Esophagus mucosa (tissue), 1 donor: ENCODE data around the gene ZNF839. TPM values are rescaled to one million over a fixed set of nuclear protein-coding genes. Genes with fewer than 3 reads are reported as not detected.
"Not testable (repeated sequence)": the region's sequence is repeated elsewhere in the genome, so short reads cannot be mapped to it uniquely, and the experiment has no call there.

Experiments
- ATAC-seq: fragments of 200-7000 bp; cut with Tn5 transposase; one replicate; pipeline ENCODE4 v1.9.1; 2020
- total RNA-seq: library from RNA; stranded (reverse); gene quantifications from one replicate; pipeline ENCODE4 v1.2.4, GENCODE V29; 2023
- donor health status: DM: yes; HTN: yes; CAD: no.

Gene ZNF839
- total RNA-seq, 1 donor from 2014 or later: 6.1 TPM

GRCh38 chr14:102314242-102315011, 5.1 kb upstream of the ZNF839 start:
- ATAC-seq: peak; percentile 78

GRCh38 chr14:102315121-102315520, 4.4 kb upstream of the ZNF839 start:
- ATAC-seq: no peak

GRCh38 chr14:102316338-102316742, 3.2 kb upstream of the ZNF839 start:
- ATAC-seq: no peak

DNA sequence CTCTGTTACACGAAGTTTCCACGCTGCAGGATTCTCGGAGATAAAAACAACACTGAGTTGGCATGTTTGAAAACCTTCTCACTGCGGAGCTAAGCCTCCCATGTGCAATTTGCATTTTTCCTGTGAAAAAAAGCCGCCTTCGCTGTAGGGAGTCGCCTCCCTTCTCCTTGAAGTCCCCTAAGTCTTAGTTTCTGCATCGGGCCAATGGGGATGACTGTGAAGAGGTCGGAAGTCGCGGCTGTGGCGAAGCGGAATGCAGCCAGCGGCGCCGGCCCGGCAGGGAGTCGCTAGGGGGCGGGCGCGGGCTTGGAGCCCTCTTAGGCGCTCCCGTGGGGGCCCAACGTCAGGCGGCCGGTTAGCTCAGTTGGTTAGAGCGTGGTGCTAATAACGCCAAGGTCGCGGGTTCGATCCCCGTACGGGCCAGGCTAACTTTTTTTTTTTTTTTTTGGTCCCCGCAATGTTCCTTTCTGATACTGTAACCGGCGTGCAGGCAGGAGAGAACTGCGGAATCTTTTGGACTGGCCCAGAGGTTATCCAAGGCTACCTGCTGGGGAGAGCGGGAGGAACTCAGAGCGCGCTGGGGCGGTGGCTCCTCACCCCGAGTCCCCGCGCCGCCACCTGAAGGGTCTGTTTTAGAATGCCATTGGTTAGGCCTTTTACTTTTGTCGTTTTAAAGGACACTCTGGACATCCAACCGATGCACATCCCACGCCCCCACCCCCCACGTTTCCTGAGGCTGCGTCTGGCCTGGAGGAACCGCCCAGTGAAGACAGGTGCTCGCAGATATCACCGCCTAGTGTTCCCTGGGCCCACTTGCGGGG, 2.6 kb upstream of the ZNF839 start:
- peak; percentile 79 for ATAC-seq

DNA sequence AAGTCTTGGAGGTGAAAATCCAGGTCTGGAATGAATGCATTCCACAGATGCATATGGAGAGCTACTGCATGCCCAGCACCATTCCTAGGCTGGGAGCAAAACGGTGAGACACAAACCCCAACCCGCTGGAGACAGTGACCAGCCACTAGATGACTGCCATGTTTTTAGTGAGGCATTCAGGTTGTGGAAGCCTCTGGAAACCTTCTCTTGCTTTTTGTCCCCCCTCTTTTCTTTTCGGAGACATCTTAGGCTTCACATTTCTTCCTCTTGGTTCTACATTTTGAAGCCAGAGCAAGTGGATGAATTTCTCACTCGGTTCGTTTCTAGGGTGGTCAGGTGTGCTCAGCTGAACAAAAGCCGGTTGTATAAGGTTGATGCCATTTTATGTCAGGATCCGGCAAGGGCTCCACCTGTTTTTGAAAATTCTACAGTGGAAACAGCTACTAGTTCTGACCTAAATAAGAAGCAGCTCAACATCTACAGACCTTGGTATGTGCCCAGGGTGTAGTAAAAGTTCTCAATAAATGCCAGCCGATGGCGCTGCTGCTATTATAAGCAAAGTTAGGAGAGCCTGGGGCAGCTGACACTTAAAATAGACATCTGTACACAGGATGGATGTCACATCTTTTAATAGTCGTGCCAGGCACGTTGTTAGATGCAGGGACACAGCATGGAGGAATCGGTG, 1.8 kb upstream of the ZNF839 start:
- ATAC-seq: no peak

DNA sequence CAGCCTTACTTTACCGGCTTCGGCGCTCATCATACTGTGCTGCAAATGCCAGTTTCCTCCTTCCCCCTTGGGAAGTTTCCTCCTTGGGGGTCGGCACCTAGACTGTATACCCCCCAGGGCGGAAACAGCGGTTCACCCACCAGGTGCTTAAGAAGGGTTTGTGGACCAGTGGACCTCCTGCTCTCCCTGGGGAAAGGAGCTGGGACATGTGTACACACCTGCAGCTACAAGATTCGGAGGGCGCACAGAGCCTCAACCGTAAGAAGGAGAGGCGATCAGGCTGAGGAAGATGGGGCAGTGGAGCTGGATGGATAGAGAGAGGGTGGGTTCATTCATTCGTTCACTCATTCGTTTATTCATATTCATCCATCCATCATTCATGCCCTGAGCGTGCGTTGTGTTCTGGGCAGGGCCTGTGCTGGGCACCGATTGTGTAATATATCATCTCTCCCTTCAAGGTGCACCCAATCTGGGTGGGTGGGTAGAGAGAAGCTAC, 717 bp upstream of the ZNF839 start:
- ATAC-seq: no peak

DNA sequence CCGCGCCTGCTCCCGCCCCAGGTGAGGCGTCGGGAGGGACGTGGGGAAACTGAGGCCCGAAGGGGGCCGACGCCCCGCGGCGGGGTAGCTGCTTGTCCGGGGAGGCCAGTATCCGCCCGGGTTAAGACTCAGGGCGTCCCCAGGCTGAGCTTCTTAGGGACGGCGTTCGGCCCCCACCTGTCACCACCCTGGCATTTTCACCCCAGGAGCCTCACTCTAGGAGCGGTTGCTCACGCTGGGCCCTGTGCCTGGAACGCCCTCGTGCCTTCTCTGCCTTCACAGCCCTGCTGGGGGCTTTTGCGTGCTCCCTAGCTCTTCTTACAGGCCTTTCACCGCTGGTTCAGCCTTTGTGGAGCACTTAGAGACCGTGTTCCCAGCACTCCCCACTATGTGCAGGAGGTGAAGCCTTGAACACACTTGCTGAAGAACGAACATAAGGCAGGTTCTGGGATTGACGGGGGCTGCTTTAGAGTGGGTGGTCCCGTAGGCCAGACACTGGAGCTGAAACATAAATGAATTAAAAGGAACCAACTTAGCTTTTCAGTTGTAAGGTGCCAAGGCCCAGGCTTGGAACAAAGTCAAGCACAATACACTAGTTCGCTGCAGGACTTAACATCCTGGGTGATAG, 601 bp downstream of the ZNF839 start:
- no peak for ATAC-seq

DNA sequence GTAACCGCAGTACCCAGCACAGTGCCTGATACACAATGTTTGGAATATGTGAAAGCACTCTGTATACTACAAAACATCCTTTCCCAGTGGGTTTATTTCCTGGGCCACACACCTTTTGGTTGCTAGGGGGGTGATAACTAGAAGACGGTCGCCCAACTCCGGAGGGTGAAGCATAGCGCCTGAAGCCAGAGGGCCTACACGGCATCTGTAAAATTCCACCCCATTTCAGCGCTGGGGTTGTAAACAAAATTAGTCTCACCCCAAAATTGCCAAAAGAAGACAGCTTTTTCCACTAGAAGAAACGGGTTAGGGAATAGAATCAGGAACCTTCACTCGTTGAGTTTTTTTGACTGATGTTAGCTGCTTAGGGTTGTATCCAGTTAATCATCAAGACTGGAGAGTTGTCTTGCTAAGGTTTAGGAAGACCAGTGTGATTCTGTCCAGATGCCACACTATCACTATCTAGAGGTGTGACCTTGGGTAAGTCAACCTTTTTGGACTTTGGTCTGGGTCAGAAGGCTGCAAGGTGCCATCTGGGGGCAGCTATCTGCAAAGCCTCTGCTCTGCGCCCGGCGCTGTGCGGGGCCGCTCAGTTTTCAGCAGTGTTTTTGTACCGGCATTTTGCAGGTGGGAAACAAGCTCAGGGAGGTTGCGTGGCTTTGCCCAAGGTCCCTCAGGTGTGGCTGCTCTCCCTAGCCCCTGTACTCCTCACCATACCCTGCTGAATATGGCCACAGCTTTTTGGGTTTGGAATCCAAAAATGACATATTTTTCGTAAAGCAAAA, 1.3 kb downstream of the ZNF839 start:
- no peak for ATAC-seq

GRCh38 chr14:102321456-102322422, 2.2 kb downstream of the ZNF839 start:
- ATAC-seq: no peak

DNA sequence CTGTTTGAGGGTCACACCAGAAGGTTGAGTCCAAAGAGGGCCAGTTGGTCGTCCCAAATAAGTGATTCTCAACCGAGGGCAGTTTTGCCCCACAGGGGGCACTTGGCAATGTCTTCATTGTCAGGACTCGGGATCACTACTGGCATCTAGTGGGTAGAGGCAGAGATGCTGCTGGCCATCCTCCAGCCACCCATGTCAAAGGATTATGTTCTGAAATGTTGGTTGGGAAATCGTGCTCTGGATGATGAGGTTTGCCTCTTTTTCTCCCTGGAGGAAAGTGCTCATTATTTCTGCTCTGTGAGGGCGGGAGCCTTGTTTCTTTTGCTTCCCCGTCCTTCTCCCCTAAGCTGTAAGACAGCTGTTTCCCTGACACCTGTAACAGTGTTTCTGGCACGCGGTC, 3.6 kb downstream of the ZNF839 start:
- ATAC-seq: peak; percentile 48

DNA sequence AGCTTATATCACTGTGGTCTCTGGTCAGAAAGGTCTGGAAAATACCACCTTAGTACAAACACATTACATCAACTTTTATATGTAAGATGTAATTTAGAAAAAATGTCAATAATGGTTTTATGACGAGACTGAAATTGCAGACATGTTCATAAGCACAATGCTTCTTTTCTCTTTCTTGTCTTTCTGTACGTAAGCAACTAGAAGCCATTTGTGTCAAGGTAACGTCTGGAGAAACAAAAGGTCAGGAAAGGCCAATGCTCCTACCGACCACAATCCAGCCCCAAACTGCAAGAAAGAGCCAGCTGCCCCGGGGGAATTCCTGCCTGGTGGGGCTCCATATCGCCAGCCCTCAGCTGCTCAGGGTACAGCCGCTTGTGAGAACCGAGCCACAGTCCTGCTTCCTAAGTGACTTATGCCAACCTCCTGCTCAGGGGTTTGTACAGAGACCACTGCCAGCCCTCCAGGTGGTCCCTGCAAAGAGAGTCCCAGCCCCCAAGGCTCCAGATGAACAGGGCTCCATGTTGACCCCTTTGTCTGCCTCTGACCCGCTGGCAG, 6.3 kb downstream of the ZNF839 start:
- ATAC-seq: no peak

DNA sequence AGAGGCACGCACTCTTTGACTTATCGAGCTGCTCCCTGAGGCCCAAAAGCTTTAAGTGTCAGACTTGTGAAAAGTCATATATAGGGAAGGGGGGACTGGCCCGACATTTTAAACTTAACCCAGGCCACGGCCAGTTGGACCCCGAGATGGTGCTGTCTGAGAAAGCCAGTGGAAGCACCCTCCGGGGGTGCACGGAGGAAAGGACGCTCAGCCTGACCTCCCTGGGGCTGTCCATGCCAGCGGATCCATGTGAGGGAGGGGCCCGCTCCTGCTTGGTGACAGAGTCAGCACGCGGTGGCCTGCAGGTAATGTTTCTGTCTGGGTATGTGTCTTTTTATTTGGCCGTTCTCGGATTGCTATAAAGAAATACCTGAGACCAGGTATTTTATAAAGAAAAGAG, 7.0 kb downstream of the ZNF839 start:
- no peak for ATAC-seq

DNA sequence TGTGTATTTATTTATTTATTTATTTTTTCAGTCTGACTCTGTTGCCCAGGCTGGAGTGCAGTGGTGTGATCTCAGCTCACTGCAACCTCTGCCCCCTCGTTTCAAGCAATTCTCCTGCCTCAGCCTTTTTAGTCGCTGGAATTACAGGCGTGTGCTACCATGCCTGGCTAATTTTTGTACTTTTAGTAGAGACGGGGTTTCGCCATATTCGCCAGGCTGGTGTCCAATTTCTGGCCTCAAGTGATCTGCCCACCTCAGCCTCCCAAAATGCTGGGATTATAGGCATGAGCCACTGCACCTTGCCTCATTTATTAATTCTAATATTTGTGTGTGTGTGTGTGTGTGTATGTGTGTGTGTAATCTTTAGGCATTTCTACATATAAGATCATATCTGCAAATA, 9.8 kb downstream of the ZNF839 start:
- not testable (repeated sequence) for ATAC-seq

GRCh38 chr14:102330806-102331205, 11.3 kb downstream of the ZNF839 start:
- ATAC-seq: no peak

GRCh38 chr14:102333390-102333789, 13.8 kb downstream of the ZNF839 start:
- ATAC-seq: no peak

DNA sequence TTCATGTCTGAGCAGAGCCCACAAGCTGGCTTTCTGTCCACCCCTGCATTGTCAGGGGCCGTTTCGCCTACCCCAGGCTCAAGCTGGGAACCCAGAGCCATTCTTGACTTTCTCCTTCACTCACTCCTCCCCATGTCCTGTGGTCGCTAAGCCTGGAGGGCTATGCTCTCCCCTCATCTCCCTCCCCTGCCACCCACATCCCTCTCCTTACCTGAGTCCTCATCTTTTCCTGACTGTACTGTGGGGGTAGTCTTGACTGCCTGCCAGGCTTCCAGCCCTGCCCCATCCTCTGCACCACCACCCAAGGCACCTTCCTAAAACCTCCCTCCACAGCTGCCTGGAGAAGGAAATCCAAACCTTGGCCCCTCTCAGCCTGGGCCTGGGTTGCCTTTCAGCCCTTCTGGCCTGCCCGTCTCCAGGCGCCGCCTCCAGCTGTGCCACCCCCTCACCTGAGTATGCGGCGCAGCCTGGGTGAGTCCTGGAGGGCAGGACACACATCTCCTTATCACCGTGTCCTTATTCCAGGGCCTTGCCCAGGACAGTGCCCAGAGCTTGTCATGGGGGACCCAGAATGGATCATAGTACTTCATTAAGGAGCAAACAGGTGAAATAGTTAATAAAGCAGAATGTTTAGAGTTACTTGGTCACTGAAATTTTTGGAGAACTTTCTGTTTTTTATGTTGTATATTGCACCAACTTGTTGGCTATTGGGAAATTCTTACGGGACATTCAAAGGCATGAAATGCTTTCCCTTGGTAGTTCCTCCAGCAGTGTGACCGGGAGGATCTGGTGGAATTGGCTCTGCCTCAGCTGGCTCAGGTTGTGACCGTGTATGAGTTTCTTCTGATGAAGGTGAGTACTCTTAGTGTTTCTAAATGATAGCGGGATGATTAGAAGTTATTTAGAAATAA, 14.5 kb downstream of the ZNF839 start:
- peak; percentile 21 for ATAC-seq

DNA sequence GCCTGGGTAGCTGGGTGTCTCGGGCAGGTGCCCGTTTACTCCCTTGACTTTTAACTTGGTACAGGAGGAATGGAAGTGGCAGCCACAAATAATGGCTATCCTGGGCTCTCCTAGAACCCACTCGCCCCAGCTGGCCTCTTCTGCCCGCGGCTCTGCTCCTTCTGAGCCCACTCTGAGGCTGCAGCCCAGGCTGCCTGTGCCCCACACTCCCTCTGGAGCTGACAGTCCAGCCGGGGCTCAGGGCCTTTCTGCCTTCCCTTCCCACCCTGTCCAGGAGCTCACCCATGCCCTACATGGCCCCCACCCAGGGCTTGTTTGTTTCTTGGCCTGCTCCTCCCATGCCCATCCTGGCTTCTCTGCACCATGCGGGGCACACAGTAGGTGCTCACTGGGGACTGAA, 15.6 kb downstream of the ZNF839 start:
- ATAC-seq: no peak

- ATAC-seq: no peak
Observed at GRCh38 chr14:102338724-102339123, 19.2 kb downstream of the ZNF839 start.

DNA sequence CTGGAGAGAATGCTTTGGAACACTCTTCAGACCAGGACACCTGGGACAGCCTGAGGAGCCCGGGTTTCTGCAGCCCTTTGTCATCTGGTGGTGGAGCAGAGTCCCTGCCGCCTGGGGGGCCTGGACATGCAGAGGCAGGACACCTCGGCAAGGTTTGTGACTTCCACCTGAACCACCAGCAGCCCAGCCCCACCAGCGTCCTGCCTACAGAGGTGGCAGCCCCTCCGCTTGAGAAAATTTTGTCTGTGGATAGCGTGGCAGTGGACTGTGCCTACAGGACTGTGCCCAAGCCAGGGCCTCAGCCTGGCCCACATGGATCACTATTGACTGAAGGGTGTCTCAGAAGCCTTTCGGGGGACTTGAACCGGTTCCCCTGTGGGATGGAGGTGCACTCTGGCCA, 22.0 kb downstream of the ZNF839 start:
- no peak for ATAC-seq
